B cell (primary cell): ENCODE data around the gene DDX10. TPM values are rescaled to one million over a fixed set of nuclear protein-coding genes. Genes with fewer than 3 reads are reported as not detected.

Source experiments
- ATAC-seq: fragments of 200-7000 bp; cut with Tn5 transposase; one replicate; pipeline ENCODE4 v1.10.0; 2021; ENCODE audit warnings: low read depth, mild to moderate bottlenecking, moderate number of reproducible peaks, moderate library complexity
- CTCF ChIA-PET: fragments of 350-600 bp; sonication (Branson Sonifier 250); formaldehyde crosslinking; loops from one replicate; lab custom pipeline; 2021; ENCODE audit warnings: antibody characterized with exemption, inconsistent platforms; lab: Charles Lee
- POLR2A ChIA-PET: fragments of 350-600 bp; sonication (Branson Sonifier 250); formaldehyde crosslinking; loops from one replicate; lab custom pipeline; 2021; ENCODE audit warnings: antibody characterized with exemption; lab: Charles Lee
- DNase-seq: peaks from one replicate; pipeline ENCODE4 v3.0.0; 2013
- H2AFZ ChIP-seq: 2 replicates; pipeline ENCODE4 v1.6.1; 2012; ENCODE audit warnings: mild to moderate bottlenecking, low read depth, low read length; ENCODE audit not compliant: insufficient read depth, poor library complexity, severe bottlenecking
- H3K27ac ChIP-seq, 2 donors: 1 replicate in 1 of 2; 2 replicates in 1 of 2; pipeline ENCODE4 v1.5.1; 2012 to 2013; ENCODE audit warnings: low read length in 2 of 2, mild to moderate bottlenecking in 2 of 2, moderate library complexity in 1 of 2
- H3K27me3 ChIP-seq, 4 experiments: fragments of 200-600 bp in 1 of 4; sonication (generic) in 1 of 4; replicated peaks in 1 of 4; 1 replicate in 2 of 4; 2 replicates in 2 of 4; pipeline versions ENCODE4 v1.6.1 to v1.7.0; 2013 to 2016; ENCODE audit warnings: low read length in 3 of 4, mild to moderate bottlenecking in 2 of 4, mixed read lengths in 1 of 4, moderate library complexity in 1 of 4; ENCODE audit not compliant: insufficient read depth in 4 of 4, control insufficient read depth in 3 of 4; ENCODE audit errors: control extremely low read depth in 1 of 4
- H3K36me3 ChIP-seq, 2 experiments: replicated peaks in 1 of 2; 1 replicate in 1 of 2; 2 replicates in 1 of 2; pipeline versions ENCODE4 v1.6.1 to v1.7.1; 2013; ENCODE audit warnings: low read length in 1 of 2; ENCODE audit not compliant: insufficient read depth in 2 of 2, control insufficient read depth in 1 of 2; ENCODE audit errors: control extremely low read depth in 1 of 2, extremely low read depth in 1 of 2
- H3K4me1 ChIP-seq, 2 donors: fragments of 200-600 bp in 1 of 2; sonication (generic) in 1 of 2; 1 replicate in 1 of 2; 2 replicates in 1 of 2; pipeline versions ENCODE4 v1.5.1 to v1.6.1; 2013 to 2017; ENCODE audit warnings: low read length in 2 of 2; ENCODE audit not compliant: control insufficient read depth in 2 of 2, insufficient read depth in 2 of 2
- H3K4me2 ChIP-seq: replicated peaks from 2 replicates; pipeline ENCODE3; 2012; ENCODE audit warnings: mild to moderate bottlenecking, low read depth, low read length; ENCODE audit not compliant: poor library complexity, severe bottlenecking
- H3K4me3 ChIP-seq, 5 experiments: fragments of 200-600 bp in 1 of 5; sonication (generic) in 1 of 5; 1 replicate in 3 of 5; 2 replicates in 2 of 5; pipeline versions ENCODE4 v1.5.1 to v1.7.0; 2011 to 2016; ENCODE audit warnings: low read length in 4 of 5, mild to moderate bottlenecking in 4 of 5, low read depth in 2 of 5, control low read depth in 1 of 5, moderate library complexity in 1 of 5; ENCODE audit not compliant: insufficient read depth in 1 of 5; ENCODE audit errors: control extremely low read depth in 1 of 5, extremely low read depth in 1 of 5
- H3K79me2 ChIP-seq: fragments of 200-600 bp; sonication (generic); one replicate; pipeline ENCODE4 v1.6.0; 2016; ENCODE audit warnings: low read length; ENCODE audit not compliant: control insufficient read depth, insufficient read depth
- H3K9ac ChIP-seq: fragments of 200-600 bp; sonication (generic); 2 replicates; pipeline ENCODE4 v1.6.1; 2017; ENCODE audit warnings: mild to moderate bottlenecking, low read length, moderate library complexity
- H3K9me3 ChIP-seq, 3 donors: one replicate each; pipeline versions ENCODE4 v1.6.1 to v1.7.1; 2013; ENCODE audit warnings: low read length in 2 of 3; ENCODE audit not compliant: control insufficient read depth in 2 of 3, insufficient read depth in 1 of 3; ENCODE audit errors: control extremely low read depth in 1 of 3
- H4K20me1 ChIP-seq: 2 replicates; pipeline ENCODE4 v1.6.0; 2012; ENCODE audit warnings: mild to moderate bottlenecking, low read length; ENCODE audit not compliant: insufficient read depth, control insufficient read depth, poor library complexity, severe bottlenecking
- H3K27ac Mint-ChIP-seq: one replicate; pipeline ENCODE4 v1.8.0; 2021; ENCODE audit warnings: mixed read lengths
- H3K27me3 Mint-ChIP-seq: one replicate; pipeline ENCODE4 v1.8.0; 2021; ENCODE audit warnings: mixed read lengths
- H3K4me1 Mint-ChIP-seq: one replicate; pipeline ENCODE4 v1.8.0; 2021; ENCODE audit warnings: mixed read lengths
- H3K4me3 Mint-ChIP-seq: one replicate; pipeline ENCODE4 v1.8.0; 2021; ENCODE audit warnings: mixed read lengths
- H3K9me3 Mint-ChIP-seq: one replicate; pipeline ENCODE4 v1.8.0; 2022; ENCODE audit warnings: mixed read lengths; ENCODE audit not compliant: insufficient read depth
- EZH2 ChIP-seq: IDR thresholded peaks from 2 replicates; pipeline ENCODE4 v1.6.1; 2012; ENCODE audit warnings: borderline replicate concordance, low read depth, mild to moderate bottlenecking, moderate library complexity, low read length; ENCODE audit not compliant: insufficient read depth, poor library complexity, severe bottlenecking
- WGBS: methylation state at CpG from one replicate; pipeline ENCODE4 v1.1.5; 2013; ENCODE audit warnings: missing lambda C conversion rate; ENCODE audit not compliant: insufficient coverage; 5-methylcytosine and 5-hydroxymethylcytosine counted together
- intact Hi-C: fragments of 100-400 bp; cut with micrococcal nuclease; formaldehyde crosslinking; loops from one replicate; pipeline ENCODE4 v1.10.0; 2022
- polyA plus RNA-seq: library from polyadenylated mRNA; depleted of rRNA; stranded (reverse); fragments of >200 nt; gene quantifications from 2 replicates; pipeline ENCODE4 v1.2.3, GENCODE V29; 2012
- total RNA-seq, 2 donors: library from RNA; stranded (reverse); fragments of 120-200 nt in 1 of 2; gene quantifications; 1 replicate in 1 of 2; 2 replicates in 1 of 2; pipeline versions ENCODE4 v1.2.3 to v1.2.4, GENCODE V29; 2013 to 2022
- TF ChIP-seq, protein P1 (sequence below): fragments of 200-600 bp; IDR thresholded peaks from one replicate; pipeline ENCODE4 v1.8.0; 2022; ENCODE audit warnings: antibody characterized with exemption, mild to moderate bottlenecking

DDX10 gene
- total and polyA plus RNA-seq, 2 donors (not counting 1 experiment from before 2014, with no cell fraction given), result 15.6 to 30.6 TPM

DNA sequence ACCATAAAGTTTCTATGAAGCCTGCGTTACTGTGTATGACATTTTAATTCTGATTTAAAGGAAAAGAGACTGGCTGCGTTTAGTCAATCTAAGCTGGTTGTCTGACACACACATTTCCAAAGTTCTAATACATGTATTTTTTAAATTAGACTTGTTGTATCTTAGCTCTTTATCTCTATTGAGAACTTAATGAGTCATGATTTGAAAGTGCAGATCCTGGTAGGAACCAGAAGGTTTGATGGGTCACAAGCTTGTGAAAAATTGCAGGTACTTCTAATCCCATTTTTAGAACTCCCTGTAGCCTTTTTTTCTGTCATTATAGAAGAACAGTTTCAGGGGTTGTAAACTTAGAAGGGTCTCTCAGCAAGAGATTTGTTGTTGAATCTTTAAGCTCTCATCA lies 210.3 kb downstream of the DDX10 start:
- ChIA-PET POLR2A (no interaction called here), CTCF (interaction anchor here (1.0 to 1.2 kb wide), 2 partner anchors 8 to 177 kb away, joined by 3 read pairs; no protein-coding TSS in a partner anchor)
- H3K9me3 Mint-ChIP-seq, result no peaks in the 10 kb centered on the region
- ATAC-seq (no peak), DNase-seq (no peak)
- Histone ChIP-seq H4K20me1 (no peaks in the 10 kb centered on the region), H2AFZ (no peak overlapping the region), H3K4me1 (no peaks in the 10 kb centered on the region), H3K27me3 (no peaks in the 10 kb centered on the region), H3K79me2 (no peaks in the 10 kb centered on the region), H3K9me3 (no peaks in the 10 kb centered on the region), H3K36me3 (peaks cover 0 to 4% of the 10 kb centered on the region in 2 experiments), H3K27ac (no peak overlapping the region), H3K9ac (no peak overlapping the region), H3K4me2 (no peak overlapping the region), H3K4me3 (no peak overlapping the region)
- no peaks in the 10 kb centered on the region for H3K27me3 Mint-ChIP-seq
- H3K4me1 Mint-ChIP-seq, result no peaks in the 10 kb centered on the region
- H3K4me3 Mint-ChIP-seq, result no peak overlapping the region
- no peak overlapping the region for H3K27ac Mint-ChIP-seq
- no CpG with 5 or more reads among the region's 2 CpGs for WGBS
- TF ChIP-seq, protein P1, sequence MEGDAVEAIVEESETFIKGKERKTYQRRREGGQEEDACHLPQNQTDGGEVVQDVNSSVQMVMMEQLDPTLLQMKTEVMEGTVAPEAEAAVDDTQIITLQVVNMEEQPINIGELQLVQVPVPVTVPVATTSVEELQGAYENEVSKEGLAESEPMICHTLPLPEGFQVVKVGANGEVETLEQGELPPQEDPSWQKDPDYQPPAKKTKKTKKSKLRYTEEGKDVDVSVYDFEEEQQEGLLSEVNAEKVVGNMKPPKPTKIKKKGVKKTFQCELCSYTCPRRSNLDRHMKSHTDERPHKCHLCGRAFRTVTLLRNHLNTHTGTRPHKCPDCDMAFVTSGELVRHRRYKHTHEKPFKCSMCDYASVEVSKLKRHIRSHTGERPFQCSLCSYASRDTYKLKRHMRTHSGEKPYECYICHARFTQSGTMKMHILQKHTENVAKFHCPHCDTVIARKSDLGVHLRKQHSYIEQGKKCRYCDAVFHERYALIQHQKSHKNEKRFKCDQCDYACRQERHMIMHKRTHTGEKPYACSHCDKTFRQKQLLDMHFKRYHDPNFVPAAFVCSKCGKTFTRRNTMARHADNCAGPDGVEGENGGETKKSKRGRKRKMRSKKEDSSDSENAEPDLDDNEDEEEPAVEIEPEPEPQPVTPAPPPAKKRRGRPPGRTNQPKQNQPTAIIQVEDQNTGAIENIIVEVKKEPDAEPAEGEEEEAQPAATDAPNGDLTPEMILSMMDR, result no peak
- no peak for TF ChIP-seq EZH2
- intact Hi-C loops, result no loop called here

DNA sequence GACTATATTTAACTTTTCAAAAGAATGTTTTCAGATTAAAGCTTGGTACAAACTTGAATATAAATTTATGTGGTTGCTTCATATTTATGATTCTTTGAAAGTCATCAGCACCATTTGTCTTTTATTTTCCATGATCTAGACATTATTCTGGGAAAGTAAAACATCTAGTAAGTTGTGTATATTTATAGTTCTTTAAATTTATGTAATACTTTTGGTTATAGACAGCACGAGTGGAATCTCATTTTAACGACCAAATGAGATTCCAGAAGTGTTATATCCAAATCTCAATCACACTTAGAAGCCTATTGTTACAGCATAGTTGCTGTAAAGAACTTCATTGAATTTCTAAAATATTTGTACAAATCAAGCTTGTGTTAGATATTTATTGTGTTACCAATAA lies 212.3 kb downstream of the DDX10 start:
- no peak overlapping the region for H3K27ac ChIP-seq
- Mint-ChIP-seq H3K4me1 (peaks cover 1% of the 10 kb centered on the region), H3K4me3 (no peak overlapping the region), H3K9me3 (no peaks in the 10 kb centered on the region), H3K27me3 (no peaks in the 10 kb centered on the region), H3K27ac (no peak overlapping the region)
- no CpG with 5 or more reads among the region's 2 CpGs for WGBS
- no peak overlapping the region for H3K4me2 ChIP-seq
- H3K4me3 ChIP-seq, result no peak overlapping the region
- no peak for DNase-seq
- no peak for ATAC-seq
- no peaks in the 10 kb centered on the region for H3K27me3 ChIP-seq
- CTCF ChIA-PET, result no interaction called here
- H3K9me3 ChIP-seq, result no peaks in the 10 kb centered on the region
- H2AFZ ChIP-seq, result no peak overlapping the region
- H3K36me3 ChIP-seq, result peaks cover 0 to 4% of the 10 kb centered on the region in 2 experiments
- no peak for TF ChIP-seq EZH2
- TF ChIP-seq, protein P1, result no peak
- intact Hi-C loops, result no loop called here
- H4K20me1 ChIP-seq, result no peaks in the 10 kb centered on the region
- no peak overlapping the region for H3K9ac ChIP-seq
- no peaks in the 10 kb centered on the region for H3K4me1 ChIP-seq
- POLR2A ChIA-PET, result no interaction called here
- no peaks in the 10 kb centered on the region for H3K79me2 ChIP-seq
